Gastroesophageal sphincter (tissue), 3 donors: ENCODE results near the gene RNF213.

Experiments
- EP300 ChIP-seq: sonication (generic); formaldehyde crosslinking; IDR thresholded peaks from one replicate; pipeline ENCODE4 v1.6.1; 2017; ENCODE audit warnings: antibody characterized with exemption, mild to moderate bottlenecking
- POLR2AphosphoS5 ChIP-seq: sonication (generic); formaldehyde crosslinking; IDR thresholded peaks from one replicate; pipeline ENCODE4 v1.6.1; 2017; ENCODE audit warnings: antibody characterized with exemption
- TF ChIP-seq, protein P1 (sequence below), 4 experiments: fragments of 200-600 bp in 2 of 4; fragments of 450-650 bp in 2 of 4; sonication (generic) in 1 of 4; IDR thresholded peaks; one replicate each; pipeline ENCODE4 v1.5.1; 2017 to 2019; ENCODE audit warnings: antibody characterized with exemption in 4 of 4, mild to moderate bottlenecking in 2 of 4, moderate library complexity in 2 of 4

DNA sequence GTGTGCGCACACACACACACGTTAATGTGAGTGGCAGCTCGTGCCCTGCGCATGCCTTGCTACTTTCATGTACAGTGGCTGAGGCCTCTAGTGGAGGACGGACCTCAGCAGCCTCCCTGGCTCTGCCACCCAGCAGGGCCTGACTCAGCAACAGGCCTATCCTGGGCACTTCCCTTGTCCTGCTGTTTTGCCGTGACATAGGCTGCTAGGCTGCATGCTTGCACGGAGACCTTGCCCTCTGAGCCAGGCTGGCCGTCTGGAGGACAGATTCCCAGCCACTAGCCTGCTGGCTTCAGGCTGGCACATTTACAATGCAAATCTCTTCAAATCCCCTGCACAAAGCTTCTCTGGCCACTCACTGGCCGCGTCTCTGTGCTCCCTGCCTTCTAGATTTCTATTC, 9.5 kb downstream of the RNF213 start:
- TF ChIP-seq, protein P1, sequence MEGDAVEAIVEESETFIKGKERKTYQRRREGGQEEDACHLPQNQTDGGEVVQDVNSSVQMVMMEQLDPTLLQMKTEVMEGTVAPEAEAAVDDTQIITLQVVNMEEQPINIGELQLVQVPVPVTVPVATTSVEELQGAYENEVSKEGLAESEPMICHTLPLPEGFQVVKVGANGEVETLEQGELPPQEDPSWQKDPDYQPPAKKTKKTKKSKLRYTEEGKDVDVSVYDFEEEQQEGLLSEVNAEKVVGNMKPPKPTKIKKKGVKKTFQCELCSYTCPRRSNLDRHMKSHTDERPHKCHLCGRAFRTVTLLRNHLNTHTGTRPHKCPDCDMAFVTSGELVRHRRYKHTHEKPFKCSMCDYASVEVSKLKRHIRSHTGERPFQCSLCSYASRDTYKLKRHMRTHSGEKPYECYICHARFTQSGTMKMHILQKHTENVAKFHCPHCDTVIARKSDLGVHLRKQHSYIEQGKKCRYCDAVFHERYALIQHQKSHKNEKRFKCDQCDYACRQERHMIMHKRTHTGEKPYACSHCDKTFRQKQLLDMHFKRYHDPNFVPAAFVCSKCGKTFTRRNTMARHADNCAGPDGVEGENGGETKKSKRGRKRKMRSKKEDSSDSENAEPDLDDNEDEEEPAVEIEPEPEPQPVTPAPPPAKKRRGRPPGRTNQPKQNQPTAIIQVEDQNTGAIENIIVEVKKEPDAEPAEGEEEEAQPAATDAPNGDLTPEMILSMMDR (IDR thresholded peaks at IDR 0.05), result no peak
- TF ChIP-seq EP300, result no peak
- TF ChIP-seq POLR2AphosphoS5, result no peak
